Uterus (tissue), 2 donors: ENCODE results near the gene OR10G7.

Experiments
- POLR2A ChIP-seq, 2 donors: fragments of 450-650 bp; IDR thresholded peaks; one replicate each; pipeline ENCODE4 v1.6.1; 2016; ENCODE audit warnings: antibody characterized with exemption in 2 of 2, mild to moderate bottlenecking in 1 of 2, moderate library complexity in 1 of 2
- TF ChIP-seq, protein P1 (sequence below), 4 experiments: fragments of 200-600 bp in 2 of 4; fragments of 450-650 bp in 2 of 4; sonication (generic) in 2 of 4; IDR thresholded peaks; one replicate each; pipeline ENCODE4 v1.5.1; 2016 to 2019; ENCODE audit warnings: antibody characterized with exemption in 4 of 4, mild to moderate bottlenecking in 2 of 4, moderate library complexity in 1 of 4

DNA sequence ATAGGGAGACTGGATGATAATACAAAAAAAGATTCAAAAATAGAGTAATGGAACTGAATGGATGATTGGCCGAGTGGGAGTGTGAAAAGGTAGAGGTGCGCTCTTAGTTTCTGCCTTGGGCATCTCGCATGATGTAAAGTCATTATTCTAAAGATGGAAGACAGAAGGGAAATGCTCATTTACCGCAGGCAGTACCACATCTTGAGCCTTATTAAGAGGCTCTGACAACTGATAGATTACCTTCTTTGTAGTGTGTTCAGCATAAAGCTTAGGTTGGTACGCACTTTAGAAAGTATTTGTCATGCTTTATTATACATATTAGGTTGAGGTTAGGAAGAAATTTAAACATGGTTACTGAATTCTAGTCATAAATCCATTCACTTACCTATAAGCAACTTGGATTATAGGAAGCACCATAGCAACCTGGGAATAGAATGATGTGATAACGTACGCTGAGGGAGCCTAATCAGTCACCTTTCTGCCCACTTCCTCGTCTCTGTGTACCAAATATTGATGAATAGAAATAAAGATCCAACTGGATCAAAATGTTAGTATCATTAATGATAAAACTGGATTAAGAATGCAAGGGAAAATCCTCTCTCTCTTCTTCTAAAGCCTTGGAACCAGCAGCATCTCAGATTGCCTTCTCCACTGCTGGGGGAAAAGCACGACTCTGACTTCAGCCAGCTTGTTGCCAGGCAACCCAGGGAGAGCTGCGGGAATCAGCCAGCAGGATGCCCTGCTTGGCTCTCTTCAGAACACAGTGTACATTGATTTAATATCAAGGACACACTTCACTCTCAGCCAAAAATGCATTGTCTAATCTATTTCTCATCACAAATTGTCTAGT, 45.1 kb upstream of the OR10G7 start:
- no peak for TF ChIP-seq POLR2A (IDR thresholded peaks at IDR 0.05)
- TF ChIP-seq, protein P1, sequence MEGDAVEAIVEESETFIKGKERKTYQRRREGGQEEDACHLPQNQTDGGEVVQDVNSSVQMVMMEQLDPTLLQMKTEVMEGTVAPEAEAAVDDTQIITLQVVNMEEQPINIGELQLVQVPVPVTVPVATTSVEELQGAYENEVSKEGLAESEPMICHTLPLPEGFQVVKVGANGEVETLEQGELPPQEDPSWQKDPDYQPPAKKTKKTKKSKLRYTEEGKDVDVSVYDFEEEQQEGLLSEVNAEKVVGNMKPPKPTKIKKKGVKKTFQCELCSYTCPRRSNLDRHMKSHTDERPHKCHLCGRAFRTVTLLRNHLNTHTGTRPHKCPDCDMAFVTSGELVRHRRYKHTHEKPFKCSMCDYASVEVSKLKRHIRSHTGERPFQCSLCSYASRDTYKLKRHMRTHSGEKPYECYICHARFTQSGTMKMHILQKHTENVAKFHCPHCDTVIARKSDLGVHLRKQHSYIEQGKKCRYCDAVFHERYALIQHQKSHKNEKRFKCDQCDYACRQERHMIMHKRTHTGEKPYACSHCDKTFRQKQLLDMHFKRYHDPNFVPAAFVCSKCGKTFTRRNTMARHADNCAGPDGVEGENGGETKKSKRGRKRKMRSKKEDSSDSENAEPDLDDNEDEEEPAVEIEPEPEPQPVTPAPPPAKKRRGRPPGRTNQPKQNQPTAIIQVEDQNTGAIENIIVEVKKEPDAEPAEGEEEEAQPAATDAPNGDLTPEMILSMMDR (IDR thresholded peaks at IDR 0.05): no peak
